PC-9 (cell line): ENCODE results near the gene TMEM132C.

Experiments
- CTCF ChIP-seq: fragments of 200-600 bp; sonication (generic); conservative IDR thresholded peaks from 2 replicates; pipeline ENCODE4 v1.6.1; 2017; ENCODE audit warnings: mixed run types, antibody characterized with exemption, mild to moderate bottlenecking, moderate library complexity
- EZH2 ChIP-seq: fragments of 200-600 bp; sonication (generic); IDR thresholded peaks from 2 replicates; pipeline ENCODE4 v1.8.0; 2017; ENCODE audit warnings: antibody characterized with exemption, low read depth

DNA sequence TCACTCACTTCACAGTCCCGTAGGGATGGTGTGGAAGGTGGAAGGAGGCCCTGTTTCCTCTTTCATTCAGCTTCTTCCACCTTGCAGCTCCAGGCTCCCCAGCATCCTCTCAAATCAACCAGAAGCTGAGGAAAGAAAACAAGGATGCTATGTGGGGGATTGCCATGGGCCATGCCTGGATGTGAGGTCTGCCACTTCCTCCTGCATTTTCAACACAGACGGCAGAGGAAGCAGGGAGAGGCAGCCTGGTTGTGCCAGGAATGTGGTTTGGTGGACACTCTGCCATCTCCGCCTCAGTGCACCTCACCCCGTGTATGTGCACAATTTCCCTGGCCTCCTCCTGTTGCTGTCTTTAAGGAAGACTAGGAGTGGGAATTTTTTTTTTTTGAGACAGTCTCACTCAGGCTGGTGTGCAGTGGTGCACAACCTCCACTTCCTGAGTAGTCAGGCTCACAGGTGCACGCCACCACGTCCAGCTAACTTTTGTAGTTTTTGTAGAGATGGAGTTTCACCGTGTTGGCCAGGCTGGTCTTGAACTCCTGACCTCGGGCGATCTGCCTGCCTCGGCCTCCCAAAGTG, 457.6 kb downstream of the TMEM132C start:
- TF ChIP-seq CTCF (no peak), EZH2 (no peak)
